Panc1 (cell line): Measurements from ENCODE around the gene TTC27. TPM values are rescaled to one million over a fixed set of nuclear protein-coding genes. Genes with fewer than 3 reads are reported as not detected.

Experiments used
- ATAC-seq: fragments of 200-7000 bp; cut with Tn5 transposase; 2 replicates; pipeline ENCODE4 v1.9.1; 2020; ENCODE audit warnings: mild to moderate bottlenecking, moderate library complexity
- BruUV-seq: library from RNA; stranded (reverse); fragments of 400-500 nt; replicated peaks from 2 replicates; lab custom pipeline; 2021; lab: Mats Ljungman, UMichigan
- CTCF ChIA-PET: fragments of 300-600 bp; sonication (Branson Sonifier 250); formaldehyde crosslinking; loops from one replicate; lab custom pipeline; 2022; ENCODE audit warnings: antibody characterized with exemption; lab: Charles Lee
- POLR2A ChIA-PET: fragments of 300-600 bp; sonication (Branson Sonifier 250); formaldehyde crosslinking; loops from one replicate; lab custom pipeline; 2022; ENCODE audit warnings: antibody characterized with exemption; lab: Charles Lee
- DNase-seq: peaks from one replicate; pipeline ENCODE4 v3.0.0-alpha.2; 2010; ENCODE audit warnings: low read depth, low spot score
- H3K27ac ChIP-seq: 2 replicates; pipeline ENCODE4 v1.5.1; 2011; ENCODE audit warnings: mild to moderate bottlenecking, low read length, inconsistent platforms
- H3K27me3 ChIP-seq: fragments of 200-500 bp; sonication (Bioruptor generic); 2 replicates; pipeline ENCODE4 v1.6.0; 2014; ENCODE audit warnings: low read length, inconsistent platforms; ENCODE audit not compliant: control insufficient read depth, insufficient read depth
- H3K36me3 ChIP-seq: fragments of 200-500 bp; sonication (Bioruptor generic); 2 replicates; pipeline ENCODE4 v1.5.1; 2014; ENCODE audit warnings: inconsistent platforms, mild to moderate bottlenecking, low read length, moderate library complexity; ENCODE audit not compliant: control insufficient read depth, insufficient read depth
- H3K4me1 ChIP-seq: 2 replicates; pipeline ENCODE4 v1.5.1; 2011; ENCODE audit warnings: inconsistent platforms, mild to moderate bottlenecking, low read length, moderate library complexity; ENCODE audit not compliant: control insufficient read depth, insufficient read depth
- H3K4me3 ChIP-seq, 2 experiments: 2 replicates each; pipeline ENCODE4 v1.5.1; 2011 to 2012; ENCODE audit warnings: low read depth in 2 of 2, low read length in 2 of 2, mild to moderate bottlenecking in 2 of 2, inconsistent platforms in 1 of 2, moderate library complexity in 1 of 2
- H3K9me3 ChIP-seq: fragments of 200-500 bp; sonication (Bioruptor generic); 2 replicates; pipeline ENCODE4 v1.5.1; 2014; ENCODE audit warnings: low read depth, mild to moderate bottlenecking, inconsistent platforms, low read length, moderate library complexity; ENCODE audit not compliant: control insufficient read depth, insufficient read depth
- POLR2AphosphoS5 ChIP-seq: IDR thresholded peaks from 2 replicates; pipeline ENCODE4 v1.6.1; 2012; ENCODE audit warnings: mild to moderate bottlenecking, low read depth, low read length, moderate library complexity
- SIN3A ChIP-seq: IDR thresholded peaks from 2 replicates; pipeline ENCODE4 v1.6.1; 2012; ENCODE audit warnings: low read depth, mild to moderate bottlenecking, low read length, moderate library complexity, borderline replicate concordance; ENCODE audit not compliant: insufficient read depth
- TCF7L2 ChIP-seq: IDR thresholded peaks from 2 replicates; pipeline ENCODE4 v1.6.1; 2011; ENCODE audit warnings: mild to moderate bottlenecking, low read depth, low read length, inconsistent platforms
- in situ Hi-C: cut with HindIII; loops from 2 replicates; pipeline ENCODE4 v1.10.0; 2016; ENCODE audit warnings: low sequenced_read_pairs, low pct_unique_long_range_greater_than_20kb
- intact Hi-C: fragments of 100-400 bp; cut with micrococcal nuclease; formaldehyde crosslinking; loops from one replicate; pipeline ENCODE4 v1.10.0; 2022; ENCODE audit not compliant: unreplicated experiment
- total RNA-seq: library from RNA; stranded (reverse); gene quantifications from one replicate; pipeline ENCODE4 v1.2.1, GENCODE V29; 2021; ENCODE audit not compliant: unreplicated experiment
- TF ChIP-seq, protein P1 (sequence below), 2 experiments: IDR thresholded peaks; 2 replicates each; pipeline ENCODE4 v1.6.1; 2011 to 2012; ENCODE audit warnings: low read depth in 2 of 2, control low read depth in 1 of 2, low read length in 1 of 2, mild to moderate bottlenecking in 1 of 2, moderate library complexity in 1 of 2; ENCODE audit not compliant: insufficient read depth in 1 of 2
- TF ChIP-seq, protein P2 (sequence below): fragments of 450-650 bp; IDR thresholded peaks from 2 replicates; pipeline ENCODE4 v1.5.1; 2017; ENCODE audit warnings: mild to moderate bottlenecking

Gene TTC27
- total RNA-seq, 1 experiment from 2014 or later: 24.7 TPM

DNA sequence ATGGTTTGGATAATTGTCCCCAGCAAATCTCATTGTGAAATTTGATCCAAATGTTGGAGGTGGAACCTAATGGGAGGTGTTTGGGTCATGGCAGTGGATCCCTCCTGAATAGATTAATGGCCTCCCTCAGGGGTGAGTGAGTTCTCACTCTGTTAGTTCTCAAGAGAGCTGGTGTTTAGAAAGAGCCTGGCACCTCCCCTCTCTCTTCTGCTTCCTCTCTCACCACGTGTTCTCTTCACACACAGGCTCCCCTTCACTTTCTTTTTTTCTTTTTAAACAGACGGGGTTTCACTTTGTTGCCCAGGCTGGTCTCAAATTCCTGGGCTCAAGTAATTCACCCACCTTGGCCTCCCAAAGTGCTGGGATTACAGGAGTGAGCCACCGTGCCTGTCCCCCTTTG, 207.3 kb downstream of the TTC27 start:
- TF ChIP-seq, protein P1, sequence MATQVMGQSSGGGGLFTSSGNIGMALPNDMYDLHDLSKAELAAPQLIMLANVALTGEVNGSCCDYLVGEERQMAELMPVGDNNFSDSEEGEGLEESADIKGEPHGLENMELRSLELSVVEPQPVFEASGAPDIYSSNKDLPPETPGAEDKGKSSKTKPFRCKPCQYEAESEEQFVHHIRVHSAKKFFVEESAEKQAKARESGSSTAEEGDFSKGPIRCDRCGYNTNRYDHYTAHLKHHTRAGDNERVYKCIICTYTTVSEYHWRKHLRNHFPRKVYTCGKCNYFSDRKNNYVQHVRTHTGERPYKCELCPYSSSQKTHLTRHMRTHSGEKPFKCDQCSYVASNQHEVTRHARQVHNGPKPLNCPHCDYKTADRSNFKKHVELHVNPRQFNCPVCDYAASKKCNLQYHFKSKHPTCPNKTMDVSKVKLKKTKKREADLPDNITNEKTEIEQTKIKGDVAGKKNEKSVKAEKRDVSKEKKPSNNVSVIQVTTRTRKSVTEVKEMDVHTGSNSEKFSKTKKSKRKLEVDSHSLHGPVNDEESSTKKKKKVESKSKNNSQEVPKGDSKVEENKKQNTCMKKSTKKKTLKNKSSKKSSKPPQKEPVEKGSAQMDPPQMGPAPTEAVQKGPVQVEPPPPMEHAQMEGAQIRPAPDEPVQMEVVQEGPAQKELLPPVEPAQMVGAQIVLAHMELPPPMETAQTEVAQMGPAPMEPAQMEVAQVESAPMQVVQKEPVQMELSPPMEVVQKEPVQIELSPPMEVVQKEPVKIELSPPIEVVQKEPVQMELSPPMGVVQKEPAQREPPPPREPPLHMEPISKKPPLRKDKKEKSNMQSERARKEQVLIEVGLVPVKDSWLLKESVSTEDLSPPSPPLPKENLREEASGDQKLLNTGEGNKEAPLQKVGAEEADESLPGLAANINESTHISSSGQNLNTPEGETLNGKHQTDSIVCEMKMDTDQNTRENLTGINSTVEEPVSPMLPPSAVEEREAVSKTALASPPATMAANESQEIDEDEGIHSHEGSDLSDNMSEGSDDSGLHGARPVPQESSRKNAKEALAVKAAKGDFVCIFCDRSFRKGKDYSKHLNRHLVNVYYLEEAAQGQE (IDR thresholded peaks at IDR 0.05; ENCODE audit: insufficient read depth in 1 of 2, low read depth in 2 of 2, low read length in 1 of 2): no peak
- TF ChIP-seq POLR2AphosphoS5: no peak
- H3K4me3 ChIP-seq: no peak overlapping the region
- no TSS peak for BruUV-seq
- no peaks in the 10 kb centered on the region for H3K4me1 ChIP-seq
- no peak for ATAC-seq
- H3K9me3 ChIP-seq: no peaks in the 10 kb centered on the region
- in situ Hi-C loops: no loop called here
- intact Hi-C loops: no loop called here
- ChIA-PET CTCF (no interaction called here), POLR2A (no interaction called here)
- no peaks in the 10 kb centered on the region for H3K36me3 ChIP-seq
- no peaks in the 10 kb centered on the region for H3K27me3 ChIP-seq
- no peak overlapping the region for H3K27ac ChIP-seq
- DNase-seq: no peak

DNA sequence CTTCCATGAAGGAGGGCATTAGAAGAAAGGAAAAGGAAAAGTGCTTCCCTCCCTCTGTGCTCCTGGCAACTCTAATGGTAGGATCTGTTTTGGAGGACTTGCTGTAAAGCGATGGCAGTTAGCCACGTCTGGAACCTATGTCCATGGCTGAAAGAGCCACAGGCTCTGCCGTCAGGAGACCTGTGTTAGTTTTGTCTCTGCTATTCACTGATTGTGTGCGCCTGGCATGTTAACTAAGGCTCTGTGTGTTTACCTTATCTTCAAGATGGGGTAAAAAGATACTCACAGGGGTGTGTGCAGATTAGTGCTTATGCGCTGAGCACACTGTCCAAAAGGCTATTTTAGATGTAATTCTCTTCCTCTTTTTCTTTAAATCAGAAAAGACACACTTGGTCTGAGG, 209.1 kb downstream of the TTC27 start:
- BruUV-seq: no TSS peak
- intact Hi-C loops: no loop called here

More for the DNA sequence above, 209.1 kb downstream of the TTC27 start:
- Histone ChIP-seq H3K27ac (no peak overlapping the region), H3K4me1 (no peaks in the 10 kb centered on the region), H3K4me3 (no peak overlapping the region), H3K36me3 (no peaks in the 10 kb centered on the region), H3K27me3 (no peaks in the 10 kb centered on the region), H3K9me3 (no peaks in the 10 kb centered on the region)
- in situ Hi-C loops: no loop called here
- no peak for TF ChIP-seq TCF7L2
- TF ChIP-seq POLR2AphosphoS5: no peak
- no peak for TF ChIP-seq SIN3A
- TF ChIP-seq, protein P1 (IDR thresholded peaks at IDR 0.05; ENCODE audit: insufficient read depth in 1 of 2, low read depth in 2 of 2, low read length in 1 of 2): no peak
- TF ChIP-seq, protein P2, sequence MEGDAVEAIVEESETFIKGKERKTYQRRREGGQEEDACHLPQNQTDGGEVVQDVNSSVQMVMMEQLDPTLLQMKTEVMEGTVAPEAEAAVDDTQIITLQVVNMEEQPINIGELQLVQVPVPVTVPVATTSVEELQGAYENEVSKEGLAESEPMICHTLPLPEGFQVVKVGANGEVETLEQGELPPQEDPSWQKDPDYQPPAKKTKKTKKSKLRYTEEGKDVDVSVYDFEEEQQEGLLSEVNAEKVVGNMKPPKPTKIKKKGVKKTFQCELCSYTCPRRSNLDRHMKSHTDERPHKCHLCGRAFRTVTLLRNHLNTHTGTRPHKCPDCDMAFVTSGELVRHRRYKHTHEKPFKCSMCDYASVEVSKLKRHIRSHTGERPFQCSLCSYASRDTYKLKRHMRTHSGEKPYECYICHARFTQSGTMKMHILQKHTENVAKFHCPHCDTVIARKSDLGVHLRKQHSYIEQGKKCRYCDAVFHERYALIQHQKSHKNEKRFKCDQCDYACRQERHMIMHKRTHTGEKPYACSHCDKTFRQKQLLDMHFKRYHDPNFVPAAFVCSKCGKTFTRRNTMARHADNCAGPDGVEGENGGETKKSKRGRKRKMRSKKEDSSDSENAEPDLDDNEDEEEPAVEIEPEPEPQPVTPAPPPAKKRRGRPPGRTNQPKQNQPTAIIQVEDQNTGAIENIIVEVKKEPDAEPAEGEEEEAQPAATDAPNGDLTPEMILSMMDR: no peak
- ChIA-PET CTCF (no interaction called here), POLR2A (interaction anchor here (0.6 to 0.8 kb wide), 2 partner anchors 13 to 489 kb away, joined by 3 read pairs; no protein-coding TSS in a partner anchor)
- ATAC-seq (no peak), DNase-seq (no peak)
